ENCODE results near the gene DDX1. TPM values are rescaled to one million over a fixed set of nuclear protein-coding genes. Genes with fewer than 3 reads are reported as not detected.

Gene DDX1
- total RNA-seq, 4 donors from 2014 or later, result 58.3 to 90.5 (median 60.8) TPM

DNA sequence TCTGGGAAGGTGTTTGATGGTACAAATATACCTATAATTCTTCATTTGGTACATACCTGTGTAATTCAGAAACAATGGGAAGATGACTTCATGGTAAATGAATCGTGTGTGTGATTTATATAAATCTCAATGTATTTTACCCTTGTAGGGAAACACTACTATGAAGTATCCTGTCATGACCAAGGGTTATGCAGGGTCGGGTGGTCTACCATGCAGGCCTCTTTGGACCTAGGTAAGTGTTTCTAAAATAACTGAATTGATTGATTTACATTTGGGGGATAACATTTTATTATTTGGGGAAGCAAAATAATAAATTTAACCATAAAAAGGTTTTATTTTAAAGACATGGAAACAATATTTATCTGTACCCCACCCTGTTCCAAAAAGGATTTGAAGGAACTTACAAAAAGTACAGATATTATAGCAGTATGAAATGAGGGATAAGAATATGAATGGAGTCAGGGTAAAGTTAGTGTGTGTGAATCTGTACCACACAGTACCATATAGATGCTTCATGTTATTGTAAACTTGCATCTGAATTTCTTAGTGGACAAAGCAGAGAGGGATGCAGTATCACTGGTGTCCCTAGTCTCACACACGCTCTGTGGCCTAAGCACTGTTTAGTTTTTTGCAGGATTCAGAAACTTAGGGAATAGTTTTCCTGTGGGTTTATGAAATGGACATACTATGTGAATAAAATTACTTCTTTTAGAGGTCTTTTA is 11.5 kb downstream of the DDX1 start:
- peaks cover 86 to 100% (median 95%) of the 10 kb centered on the region in 4 donors for H3K36me3 ChIP-seq
- intact Hi-C loops (cut with DNase I), result no loop called here
- H3K27me3 ChIP-seq, result no peaks in the 10 kb centered on the region
- no peak overlapping the region for H3K27ac ChIP-seq (replicated peaks in 1 of 4)
- TF ChIP-seq CTCF (IDR thresholded peaks at IDR 0.05), result no peak
- TF ChIP-seq EP300 (IDR thresholded peaks at IDR 0.05), result no peak
- no peak for TF ChIP-seq POLR2AphosphoS5 (IDR thresholded peaks at IDR 0.05)
- TF ChIP-seq POLR2A (IDR thresholded peaks at IDR 0.05; ENCODE audit: low read depth), result no peak
- 96% methylated on average over 3 of the region's 3 CpGs for WGBS
- DNase-seq (ENCODE audit: extremely low spot score), result no peak
- H3K4me3 ChIP-seq, result no peak overlapping the region
- no peaks in the 10 kb centered on the region for H3K9me3 ChIP-seq
- H3K4me1 ChIP-seq, result no peaks in the 10 kb centered on the region

- H3K27ac ChIP-seq (replicated peaks in 1 of 4), result no peak overlapping the region
- H3K4me3 ChIP-seq, result no peak overlapping the region
- H3K9me3 ChIP-seq, result no peaks in the 10 kb centered on the region
- no peaks in the 10 kb centered on the region for H3K27me3 ChIP-seq
- intact Hi-C loops (cut with DNase I), result no loop called here
- WGBS, result 80% methylated on average over 2 of the region's 2 CpGs
- peaks cover 86 to 100% (median 99%) of the 10 kb centered on the region in 4 donors for H3K36me3 ChIP-seq
- no peak for DNase-seq (ENCODE audit: extremely low spot score)
- TF ChIP-seq CTCF (IDR thresholded peaks at IDR 0.05) (no peak), EP300 (IDR thresholded peaks at IDR 0.05) (no peak), POLR2AphosphoS5 (IDR thresholded peaks at IDR 0.05) (no peak), POLR2A (IDR thresholded peaks at IDR 0.05; ENCODE audit: low read depth) (no peak)
- no peaks in the 10 kb centered on the region for H3K4me1 ChIP-seq
These were observed 12.3 kb downstream of the DDX1 start for GRCh38 chr2:15603948-15604347.

GRCh38 chr2:15605721-15606120 is 14.1 kb downstream of the DDX1 start:
- Histone ChIP-seq H3K4me3 (no peak overlapping the region), H3K36me3 (peaks cover 86 to 100% (median 96%) of the 10 kb centered on the region in 4 donors), H3K27me3 (no peaks in the 10 kb centered on the region), H3K27ac (replicated peaks in 1 of 4) (no peak overlapping the region), H3K9me3 (no peaks in the 10 kb centered on the region), H3K4me1 (no peaks in the 10 kb centered on the region)
- DNase-seq (ENCODE audit: extremely low spot score), result no peak
- TF ChIP-seq CTCF (IDR thresholded peaks at IDR 0.05) (no peak), POLR2A (IDR thresholded peaks at IDR 0.05; ENCODE audit: low read depth) (no peak), POLR2AphosphoS5 (IDR thresholded peaks at IDR 0.05) (no peak), EP300 (IDR thresholded peaks at IDR 0.05) (no peak)
- 76% methylated on average over 1 of the region's 1 CpG for WGBS
- intact Hi-C loops (cut with DNase I), result no loop called here

DNA sequence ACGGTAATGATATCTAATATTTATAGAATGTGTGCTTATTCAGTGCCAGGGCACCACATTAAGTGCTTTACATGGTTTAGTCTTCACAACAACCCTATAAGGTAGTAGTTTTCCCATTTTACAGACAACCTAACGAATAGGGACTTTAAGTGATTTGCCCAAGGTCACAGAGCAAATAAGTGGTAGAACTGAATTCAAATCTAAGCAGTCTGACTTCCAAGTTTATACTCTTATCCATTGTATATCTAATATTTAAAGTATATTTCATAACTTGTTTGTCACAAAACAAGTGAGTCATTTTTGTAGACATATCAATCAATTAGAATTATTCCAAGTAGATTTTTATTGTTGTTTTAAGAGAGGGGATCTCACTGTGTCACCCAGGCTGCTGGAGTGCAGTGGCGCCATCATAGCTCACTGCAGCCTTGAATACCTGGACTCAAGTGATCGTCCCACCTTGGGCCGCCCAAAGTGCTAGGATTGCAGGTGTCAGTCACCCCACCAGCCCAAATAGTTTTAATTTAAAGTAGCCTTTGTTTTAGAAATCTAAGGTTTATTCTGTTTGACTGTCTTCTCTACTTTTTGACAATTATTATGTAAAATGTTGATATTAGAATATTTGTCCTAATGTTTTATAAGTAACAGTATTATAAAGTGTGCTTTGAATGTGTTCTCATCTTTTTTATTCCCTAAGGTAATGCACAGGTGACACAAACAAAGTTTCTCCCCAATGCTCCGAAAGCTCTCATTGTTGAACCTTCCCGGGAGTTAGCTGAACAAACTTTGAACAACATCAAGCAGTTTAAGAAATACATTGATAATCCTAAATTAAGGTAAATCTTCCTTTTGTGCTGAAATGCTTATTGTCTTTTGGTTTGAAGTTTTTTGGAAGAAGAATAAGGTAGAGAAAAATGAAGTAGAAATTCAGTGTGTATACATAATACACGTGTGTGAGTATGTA is 15.1 kb downstream of the DDX1 start:
- no peaks in the 10 kb centered on the region for H3K27me3 ChIP-seq

More for the DNA sequence above, 15.1 kb downstream of the DDX1 start:
- Histone ChIP-seq H3K27ac (replicated peaks in 1 of 4) (no peak overlapping the region), H3K4me1 (no peaks in the 10 kb centered on the region), H3K4me3 (no peak overlapping the region), H3K36me3 (peaks cover 76 to 89% (median 86%) of the 10 kb centered on the region in 4 donors), H3K9me3 (no peaks in the 10 kb centered on the region)
- TF ChIP-seq CTCF (IDR thresholded peaks at IDR 0.05), result no peak
- TF ChIP-seq EP300 (IDR thresholded peaks at IDR 0.05), result no peak
- 89% methylated on average over 8 of the region's 8 CpGs for WGBS
- intact Hi-C loops (cut with DNase I), result no loop called here
- DNase-seq (ENCODE audit: extremely low spot score), result no peak

Data from esophagus muscularis mucosa (tissue), 4 donors.